Measurements from ENCODE around the gene PSAPL1.

DNA sequence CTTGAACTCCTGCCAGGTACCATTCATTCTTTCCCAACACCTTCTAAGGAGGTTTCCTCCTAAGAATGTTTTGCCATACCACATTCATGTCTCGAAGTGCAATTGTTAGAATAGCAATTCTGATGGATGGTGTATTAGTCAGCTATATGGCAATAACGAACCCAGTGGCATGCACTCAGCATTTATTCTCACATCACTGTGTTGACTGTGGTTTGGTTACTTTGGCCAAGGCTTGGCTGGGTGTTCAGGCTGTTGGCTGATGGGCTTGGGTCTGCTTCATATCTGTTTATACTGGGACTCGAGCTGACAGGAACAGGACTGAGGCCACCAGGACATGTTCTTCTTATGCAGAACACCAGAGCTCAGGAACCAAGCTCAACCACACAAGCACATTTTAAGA lies 31.7 kb downstream of the PSAPL1 start:
- TF ChIP-seq, protein P1, sequence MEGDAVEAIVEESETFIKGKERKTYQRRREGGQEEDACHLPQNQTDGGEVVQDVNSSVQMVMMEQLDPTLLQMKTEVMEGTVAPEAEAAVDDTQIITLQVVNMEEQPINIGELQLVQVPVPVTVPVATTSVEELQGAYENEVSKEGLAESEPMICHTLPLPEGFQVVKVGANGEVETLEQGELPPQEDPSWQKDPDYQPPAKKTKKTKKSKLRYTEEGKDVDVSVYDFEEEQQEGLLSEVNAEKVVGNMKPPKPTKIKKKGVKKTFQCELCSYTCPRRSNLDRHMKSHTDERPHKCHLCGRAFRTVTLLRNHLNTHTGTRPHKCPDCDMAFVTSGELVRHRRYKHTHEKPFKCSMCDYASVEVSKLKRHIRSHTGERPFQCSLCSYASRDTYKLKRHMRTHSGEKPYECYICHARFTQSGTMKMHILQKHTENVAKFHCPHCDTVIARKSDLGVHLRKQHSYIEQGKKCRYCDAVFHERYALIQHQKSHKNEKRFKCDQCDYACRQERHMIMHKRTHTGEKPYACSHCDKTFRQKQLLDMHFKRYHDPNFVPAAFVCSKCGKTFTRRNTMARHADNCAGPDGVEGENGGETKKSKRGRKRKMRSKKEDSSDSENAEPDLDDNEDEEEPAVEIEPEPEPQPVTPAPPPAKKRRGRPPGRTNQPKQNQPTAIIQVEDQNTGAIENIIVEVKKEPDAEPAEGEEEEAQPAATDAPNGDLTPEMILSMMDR (conservative IDR thresholded peaks at IDR 0.05), result no peak
- TF ChIP-seq EZH2 (IDR thresholded peaks at IDR 0.05; ENCODE audit: low read depth), result no peak

Data from PC-9 (cell line).